ENCODE measurements around the gene RAB11B. TPM values are rescaled to one million over a fixed set of nuclear protein-coding genes. Genes with fewer than 3 reads are reported as not detected.

The RAB11B gene
- total and polyA plus RNA-seq, 2 of the 13 experiments (the other 11 are each of a cell fraction or from before 2014, with no cell fraction given): 6.0 to 28.4 TPM

GRCh38 chr19:8387688-8388611 lies 2.2 kb upstream of the RAB11B start (continued):
- TF ChIP-seq, protein P1, sequence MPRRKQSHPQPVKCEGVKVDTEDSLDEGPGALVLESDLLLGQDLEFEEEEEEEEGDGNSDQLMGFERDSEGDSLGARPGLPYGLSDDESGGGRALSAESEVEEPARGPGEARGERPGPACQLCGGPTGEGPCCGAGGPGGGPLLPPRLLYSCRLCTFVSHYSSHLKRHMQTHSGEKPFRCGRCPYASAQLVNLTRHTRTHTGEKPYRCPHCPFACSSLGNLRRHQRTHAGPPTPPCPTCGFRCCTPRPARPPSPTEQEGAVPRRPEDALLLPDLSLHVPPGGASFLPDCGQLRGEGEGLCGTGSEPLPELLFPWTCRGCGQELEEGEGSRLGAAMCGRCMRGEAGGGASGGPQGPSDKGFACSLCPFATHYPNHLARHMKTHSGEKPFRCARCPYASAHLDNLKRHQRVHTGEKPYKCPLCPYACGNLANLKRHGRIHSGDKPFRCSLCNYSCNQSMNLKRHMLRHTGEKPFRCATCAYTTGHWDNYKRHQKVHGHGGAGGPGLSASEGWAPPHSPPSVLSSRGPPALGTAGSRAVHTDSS (CRISPR knock-in tag; conservative IDR thresholded peaks at IDR 0.05): no peak
- TF ChIP-seq, protein P2, sequence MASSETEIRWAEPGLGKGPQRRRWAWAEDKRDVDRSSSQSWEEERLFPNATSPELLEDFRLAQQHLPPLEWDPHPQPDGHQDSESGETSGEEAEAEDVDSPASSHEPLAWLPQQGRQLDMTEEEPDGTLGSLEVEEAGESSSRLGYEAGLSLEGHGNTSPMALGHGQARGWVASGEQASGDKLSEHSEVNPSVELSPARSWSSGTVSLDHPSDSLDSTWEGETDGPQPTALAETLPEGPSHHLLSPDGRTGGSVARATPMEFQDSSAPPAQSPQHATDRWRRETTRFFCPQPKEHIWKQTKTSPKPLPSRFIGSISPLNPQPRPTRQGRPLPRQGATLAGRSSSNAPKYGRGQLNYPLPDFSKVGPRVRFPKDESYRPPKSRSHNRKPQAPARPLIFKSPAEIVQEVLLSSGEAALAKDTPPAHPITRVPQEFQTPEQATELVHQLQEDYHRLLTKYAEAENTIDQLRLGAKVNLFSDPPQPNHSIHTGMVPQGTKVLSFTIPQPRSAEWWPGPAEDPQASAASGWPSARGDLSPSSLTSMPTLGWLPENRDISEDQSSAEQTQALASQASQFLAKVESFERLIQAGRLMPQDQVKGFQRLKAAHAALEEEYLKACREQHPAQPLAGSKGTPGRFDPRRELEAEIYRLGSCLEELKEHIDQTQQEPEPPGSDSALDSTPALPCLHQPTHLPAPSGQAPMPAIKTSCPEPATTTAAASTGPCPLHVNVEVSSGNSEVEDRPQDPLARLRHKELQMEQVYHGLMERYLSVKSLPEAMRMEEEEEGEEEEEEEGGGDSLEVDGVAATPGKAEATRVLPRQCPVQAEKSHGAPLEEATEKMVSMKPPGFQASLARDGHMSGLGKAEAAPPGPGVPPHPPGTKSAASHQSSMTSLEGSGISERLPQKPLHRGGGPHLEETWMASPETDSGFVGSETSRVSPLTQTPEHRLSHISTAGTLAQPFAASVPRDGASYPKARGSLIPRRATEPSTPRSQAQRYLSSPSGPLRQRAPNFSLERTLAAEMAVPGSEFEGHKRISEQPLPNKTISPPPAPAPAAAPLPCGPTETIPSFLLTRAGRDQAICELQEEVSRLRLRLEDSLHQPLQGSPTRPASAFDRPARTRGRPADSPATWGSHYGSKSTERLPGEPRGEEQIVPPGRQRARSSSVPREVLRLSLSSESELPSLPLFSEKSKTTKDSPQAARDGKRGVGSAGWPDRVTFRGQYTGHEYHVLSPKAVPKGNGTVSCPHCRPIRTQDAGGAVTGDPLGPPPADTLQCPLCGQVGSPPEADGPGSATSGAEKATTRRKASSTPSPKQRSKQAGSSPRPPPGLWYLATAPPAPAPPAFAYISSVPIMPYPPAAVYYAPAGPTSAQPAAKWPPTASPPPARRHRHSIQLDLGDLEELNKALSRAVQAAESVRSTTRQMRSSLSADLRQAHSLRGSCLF (CRISPR knock-in tag; IDR thresholded peaks at IDR 0.05; ENCODE audit: borderline replicate concordance): no peak
- TF ChIP-seq ZBTB7A (CRISPR knock-in tag; IDR thresholded peaks at IDR 0.05) (0 out of 2 replicates have a peak, but pooled peaks have one; percentile 22), SSRP1 (CRISPR knock-in tag; IDR thresholded peaks at IDR 0.05) (0 out of 2 replicates have a peak, but pooled peaks have one; percentile 45), RARA (CRISPR knock-in tag; IDR thresholded peaks at IDR 0.05) (peak; percentile 92), POLR2A (IDR thresholded peaks at IDR 0.05; ENCODE audit: insufficient read depth in 1 of 2, low read depth in 2 of 2, low read length in 2 of 2) (no peak; a peak in 1 of 4 replicates), SOX5 (CRISPR knock-in tag; IDR thresholded peaks at IDR 0.05; ENCODE audit: borderline replicate concordance) (peak; percentile 89), ZFP90 (CRISPR knock-in tag; IDR thresholded peaks at IDR 0.05; ENCODE audit: borderline replicate concordance) (no peak)
- TF ChIP-seq, protein P3, sequence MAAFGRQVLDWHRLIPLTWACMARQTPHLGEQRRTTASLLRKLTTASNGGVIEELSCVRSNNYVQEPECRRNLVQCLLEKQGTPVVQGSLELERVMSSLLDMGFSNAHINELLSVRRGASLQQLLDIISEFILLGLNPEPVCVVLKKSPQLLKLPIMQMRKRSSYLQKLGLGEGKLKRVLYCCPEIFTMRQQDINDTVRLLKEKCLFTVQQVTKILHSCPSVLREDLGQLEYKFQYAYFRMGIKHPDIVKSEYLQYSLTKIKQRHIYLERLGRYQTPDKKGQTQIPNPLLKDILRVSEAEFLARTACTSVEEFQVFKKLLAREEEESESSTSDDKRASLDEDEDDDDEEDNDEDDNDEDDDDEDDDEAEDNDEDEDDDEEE (CRISPR knock-in tag; IDR thresholded peaks at IDR 0.05): no peak
- TF ChIP-seq, protein P4, sequence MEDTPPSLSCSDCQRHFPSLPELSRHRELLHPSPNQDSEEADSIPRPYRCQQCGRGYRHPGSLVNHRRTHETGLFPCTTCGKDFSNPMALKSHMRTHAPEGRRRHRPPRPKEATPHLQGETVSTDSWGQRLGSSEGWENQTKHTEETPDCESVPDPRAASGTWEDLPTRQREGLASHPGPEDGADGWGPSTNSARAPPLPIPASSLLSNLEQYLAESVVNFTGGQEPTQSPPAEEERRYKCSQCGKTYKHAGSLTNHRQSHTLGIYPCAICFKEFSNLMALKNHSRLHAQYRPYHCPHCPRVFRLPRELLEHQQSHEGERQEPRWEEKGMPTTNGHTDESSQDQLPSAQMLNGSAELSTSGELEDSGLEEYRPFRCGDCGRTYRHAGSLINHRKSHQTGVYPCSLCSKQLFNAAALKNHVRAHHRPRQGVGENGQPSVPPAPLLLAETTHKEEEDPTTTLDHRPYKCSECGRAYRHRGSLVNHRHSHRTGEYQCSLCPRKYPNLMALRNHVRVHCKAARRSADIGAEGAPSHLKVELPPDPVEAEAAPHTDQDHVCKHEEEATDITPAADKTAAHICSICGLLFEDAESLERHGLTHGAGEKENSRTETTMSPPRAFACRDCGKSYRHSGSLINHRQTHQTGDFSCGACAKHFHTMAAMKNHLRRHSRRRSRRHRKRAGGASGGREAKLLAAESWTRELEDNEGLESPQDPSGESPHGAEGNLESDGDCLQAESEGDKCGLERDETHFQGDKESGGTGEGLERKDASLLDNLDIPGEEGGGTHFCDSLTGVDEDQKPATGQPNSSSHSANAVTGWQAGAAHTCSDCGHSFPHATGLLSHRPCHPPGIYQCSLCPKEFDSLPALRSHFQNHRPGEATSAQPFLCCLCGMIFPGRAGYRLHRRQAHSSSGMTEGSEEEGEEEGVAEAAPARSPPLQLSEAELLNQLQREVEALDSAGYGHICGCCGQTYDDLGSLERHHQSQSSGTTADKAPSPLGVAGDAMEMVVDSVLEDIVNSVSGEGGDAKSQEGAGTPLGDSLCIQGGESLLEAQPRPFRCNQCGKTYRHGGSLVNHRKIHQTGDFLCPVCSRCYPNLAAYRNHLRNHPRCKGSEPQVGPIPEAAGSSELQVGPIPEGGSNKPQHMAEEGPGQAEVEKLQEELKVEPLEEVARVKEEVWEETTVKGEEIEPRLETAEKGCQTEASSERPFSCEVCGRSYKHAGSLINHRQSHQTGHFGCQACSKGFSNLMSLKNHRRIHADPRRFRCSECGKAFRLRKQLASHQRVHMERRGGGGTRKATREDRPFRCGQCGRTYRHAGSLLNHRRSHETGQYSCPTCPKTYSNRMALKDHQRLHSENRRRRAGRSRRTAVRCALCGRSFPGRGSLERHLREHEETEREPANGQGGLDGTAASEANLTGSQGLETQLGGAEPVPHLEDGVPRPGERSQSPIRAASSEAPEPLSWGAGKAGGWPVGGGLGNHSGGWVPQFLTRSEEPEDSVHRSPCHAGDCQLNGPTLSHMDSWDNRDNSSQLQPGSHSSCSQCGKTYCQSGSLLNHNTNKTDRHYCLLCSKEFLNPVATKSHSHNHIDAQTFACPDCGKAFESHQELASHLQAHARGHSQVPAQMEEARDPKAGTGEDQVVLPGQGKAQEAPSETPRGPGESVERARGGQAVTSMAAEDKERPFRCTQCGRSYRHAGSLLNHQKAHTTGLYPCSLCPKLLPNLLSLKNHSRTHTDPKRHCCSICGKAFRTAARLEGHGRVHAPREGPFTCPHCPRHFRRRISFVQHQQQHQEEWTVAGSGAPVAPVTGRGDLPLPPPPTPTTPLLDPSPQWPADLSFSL (CRISPR knock-in tag; IDR thresholded peaks at IDR 0.05): no peak
- TF ChIP-seq, protein P5, sequence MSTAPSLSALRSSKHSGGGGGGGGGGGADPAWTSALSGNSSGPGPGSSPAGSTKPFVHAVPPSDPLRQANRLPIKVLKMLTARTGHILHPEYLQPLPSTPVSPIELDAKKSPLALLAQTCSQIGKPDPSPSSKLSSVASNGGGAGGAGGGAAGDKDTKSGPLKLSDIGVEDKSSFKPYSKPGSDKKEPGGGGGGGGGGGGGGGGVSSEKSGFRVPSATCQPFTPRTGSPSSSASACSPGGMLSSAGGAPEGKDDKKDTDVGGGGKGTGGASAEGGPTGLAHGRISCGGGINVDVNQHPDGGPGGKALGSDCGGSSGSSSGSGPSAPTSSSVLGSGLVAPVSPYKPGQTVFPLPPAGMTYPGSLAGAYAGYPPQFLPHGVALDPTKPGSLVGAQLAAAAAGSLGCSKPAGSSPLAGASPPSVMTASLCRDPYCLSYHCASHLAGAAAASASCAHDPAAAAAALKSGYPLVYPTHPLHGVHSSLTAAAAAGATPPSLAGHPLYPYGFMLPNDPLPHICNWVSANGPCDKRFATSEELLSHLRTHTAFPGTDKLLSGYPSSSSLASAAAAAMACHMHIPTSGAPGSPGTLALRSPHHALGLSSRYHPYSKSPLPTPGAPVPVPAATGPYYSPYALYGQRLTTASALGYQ (CRISPR knock-in tag; IDR thresholded peaks at IDR 0.05): peak; percentile 87; the same call in 1 of the 2 replicates
